ENCODE measurements around the gene PTPRD. TPM values are rescaled to one million over a fixed set of nuclear protein-coding genes. Genes with fewer than 3 reads are reported as not detected.

PTPRD gene
- total RNA-seq, 4 donors from 2014 or later = 85.8 to 169 (median 135) TPM

- H3K9me3 ChIP-seq = no peaks in the 10 kb centered on the region
- H3K4me1 ChIP-seq = no peaks in the 10 kb centered on the region
These were observed 1009.5 kb downstream of the PTPRD start for GRCh38 chr9:9603345-9603744.

GRCh38 chr9:9598723-9599122 lies 1014.1 kb downstream of the PTPRD start:
- no peaks in the 10 kb centered on the region for H3K4me1 ChIP-seq
- H3K27me3 ChIP-seq = no peaks in the 10 kb centered on the region
- H3K27ac ChIP-seq = no peak overlapping the region
- H3K36me3 ChIP-seq = no peaks in the 10 kb centered on the region
- no peaks in the 10 kb centered on the region for H3K9me3 ChIP-seq
- TF ChIP-seq POLR2A (IDR thresholded peaks at IDR 0.05) (no peak), CTCF (IDR thresholded peaks at IDR 0.05) (no peak)
- DNase-seq = no peak
- H3K4me3 ChIP-seq = no peak overlapping the region

More at GRCh38 chr9:9603345-9603744, 1009.5 kb downstream of the PTPRD start:
- TF ChIP-seq CTCF (IDR thresholded peaks at IDR 0.05) (no peak), POLR2A (IDR thresholded peaks at IDR 0.05) (no peak)
- no peak overlapping the region for H3K4me3 ChIP-seq
- H3K27ac ChIP-seq = no peak overlapping the region
- H3K36me3 ChIP-seq = no peaks in the 10 kb centered on the region
- H3K27me3 ChIP-seq = no peaks in the 10 kb centered on the region
- no peak for DNase-seq

- H3K9me3 ChIP-seq = no peaks in the 10 kb centered on the region
- H3K4me3 ChIP-seq = no peak overlapping the region
- no peak for TF ChIP-seq POLR2A (IDR thresholded peaks at IDR 0.05)
- no peak for TF ChIP-seq CTCF (IDR thresholded peaks at IDR 0.05)
- no peaks in the 10 kb centered on the region for H3K36me3 ChIP-seq
- no peak overlapping the region for H3K27ac ChIP-seq
- no peaks in the 10 kb centered on the region for H3K4me1 ChIP-seq
- no peak for DNase-seq
- H3K27me3 ChIP-seq = no peaks in the 10 kb centered on the region
These were observed 1020.7 kb downstream of the PTPRD start for GRCh38 chr9:9592104-9592503.

GRCh38 chr9:9585920-9586319 lies 1026.9 kb downstream of the PTPRD start:
- Histone ChIP-seq H3K9me3 (no peaks in the 10 kb centered on the region), H3K4me3 (no peak overlapping the region), H3K4me1 (no peaks in the 10 kb centered on the region), H3K27ac (no peak overlapping the region), H3K36me3 (no peaks in the 10 kb centered on the region), H3K27me3 (no peaks in the 10 kb centered on the region)
- TF ChIP-seq POLR2A (IDR thresholded peaks at IDR 0.05) (no peak), CTCF (IDR thresholded peaks at IDR 0.05) (no peak)
- DNase-seq = no peak

GRCh38 chr9:9574080-9574479 lies 1038.7 kb downstream of the PTPRD start:
- TF ChIP-seq CTCF (IDR thresholded peaks at IDR 0.05) (no peak), POLR2A (IDR thresholded peaks at IDR 0.05) (no peak)
- H3K4me1 ChIP-seq = no peaks in the 10 kb centered on the region
- H3K36me3 ChIP-seq = no peaks in the 10 kb centered on the region

GRCh38 chr9:9565700-9566099 lies 1047.1 kb downstream of the PTPRD start:
- Histone ChIP-seq H3K36me3 (no peaks in the 10 kb centered on the region), H3K27me3 (no peaks in the 10 kb centered on the region), H3K4me3 (no peak overlapping the region), H3K9me3 (no peaks in the 10 kb centered on the region), H3K27ac (no peak overlapping the region), H3K4me1 (no peaks in the 10 kb centered on the region)
- DNase-seq = no peak
- TF ChIP-seq CTCF (IDR thresholded peaks at IDR 0.05) (no peak), POLR2A (IDR thresholded peaks at IDR 0.05) (no peak)

More at GRCh38 chr9:9574080-9574479, 1038.7 kb downstream of the PTPRD start:
- H3K9me3 ChIP-seq = no peaks in the 10 kb centered on the region
- H3K27me3 ChIP-seq = no peaks in the 10 kb centered on the region
- no peak overlapping the region for H3K27ac ChIP-seq
- no peak overlapping the region for H3K4me3 ChIP-seq
- DNase-seq = no peak

All from Peyer's patch (tissue), 4 donors.